Activated CD8-positive, alpha-beta memory T cell treated with anti-CD3 and anti-CD28 coated beads, Interleukin-2, amount 50 U/mL, for 48 hours (primary cell): ENCODE measurements around the gene TFF2.

ENCODE experiments used
- DNase-seq: peaks from one replicate; pipeline ENCODE4 v3.0.0-alpha.2; 2020

The TFF2 gene

GRCh38 chr21:42343963-42344510, 6.8 kb downstream of the TFF2 start:
- peak; percentile 10 for DNase-seq

DNA sequence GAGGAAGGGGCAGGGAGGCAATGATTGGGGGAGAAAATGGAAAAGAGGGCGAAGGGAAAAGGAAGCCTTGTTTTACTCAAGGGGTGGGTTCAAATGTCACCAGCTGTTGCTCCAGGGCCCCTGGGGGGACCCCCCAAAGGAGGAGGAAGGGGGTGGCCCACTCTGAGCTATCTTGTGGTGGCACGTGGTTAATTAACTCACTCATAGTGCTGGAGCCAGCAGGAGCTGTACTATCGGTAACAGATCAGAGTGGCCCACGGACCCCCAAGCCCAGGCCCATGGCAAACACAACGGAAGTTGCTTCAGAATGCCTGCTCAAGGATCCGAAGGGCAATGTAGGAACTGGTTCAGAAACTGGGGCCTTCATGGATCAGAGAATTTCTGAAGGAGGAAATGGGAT, 7.2 kb downstream of the TFF2 start:
- peak; percentile 43 for DNase-seq

GRCh38 chr21:42343101-42343500, 7.7 kb downstream of the TFF2 start:
- DNase-seq, result peak; percentile 41

DNA sequence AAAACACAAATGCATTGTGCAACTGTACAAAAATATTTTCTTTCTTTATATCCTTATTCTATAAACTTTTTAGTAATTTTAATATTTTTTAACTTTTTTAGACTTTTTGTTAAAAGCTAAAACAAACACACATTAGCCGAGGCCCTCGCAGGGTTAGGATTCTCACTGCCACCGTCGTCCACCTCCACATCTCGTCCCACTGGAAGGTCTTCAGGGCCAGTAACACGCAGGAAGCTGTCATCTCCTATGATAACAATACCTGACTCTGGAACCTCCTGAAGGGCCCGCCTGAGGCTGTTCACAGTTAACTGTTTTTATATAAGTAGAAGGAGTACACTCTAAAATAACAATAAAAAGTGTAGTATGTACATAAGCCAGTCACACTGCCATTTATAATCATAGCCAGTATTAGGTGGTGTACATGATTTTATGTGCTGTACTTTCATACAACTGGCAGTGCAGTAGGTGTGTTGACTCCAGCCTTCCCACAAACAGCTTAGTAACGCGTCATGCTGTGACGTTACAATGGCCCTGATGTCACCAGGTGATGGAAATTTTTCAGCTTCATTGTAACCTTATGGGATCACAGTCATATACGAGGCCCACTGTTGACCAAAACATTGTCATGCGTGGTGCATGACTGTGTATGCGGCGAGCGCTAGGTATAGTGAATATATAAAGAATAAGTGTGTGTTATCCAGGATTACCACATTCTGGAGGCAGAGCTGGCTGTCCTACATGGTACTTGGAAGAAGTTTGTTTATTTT, 8.8 kb downstream of the TFF2 start:
- DNase-seq, result peak; percentile 34

GRCh38 chr21:42340187-42341050, 10.4 kb downstream of the TFF2 start:
- peak; percentile 40 for DNase-seq

DNA sequence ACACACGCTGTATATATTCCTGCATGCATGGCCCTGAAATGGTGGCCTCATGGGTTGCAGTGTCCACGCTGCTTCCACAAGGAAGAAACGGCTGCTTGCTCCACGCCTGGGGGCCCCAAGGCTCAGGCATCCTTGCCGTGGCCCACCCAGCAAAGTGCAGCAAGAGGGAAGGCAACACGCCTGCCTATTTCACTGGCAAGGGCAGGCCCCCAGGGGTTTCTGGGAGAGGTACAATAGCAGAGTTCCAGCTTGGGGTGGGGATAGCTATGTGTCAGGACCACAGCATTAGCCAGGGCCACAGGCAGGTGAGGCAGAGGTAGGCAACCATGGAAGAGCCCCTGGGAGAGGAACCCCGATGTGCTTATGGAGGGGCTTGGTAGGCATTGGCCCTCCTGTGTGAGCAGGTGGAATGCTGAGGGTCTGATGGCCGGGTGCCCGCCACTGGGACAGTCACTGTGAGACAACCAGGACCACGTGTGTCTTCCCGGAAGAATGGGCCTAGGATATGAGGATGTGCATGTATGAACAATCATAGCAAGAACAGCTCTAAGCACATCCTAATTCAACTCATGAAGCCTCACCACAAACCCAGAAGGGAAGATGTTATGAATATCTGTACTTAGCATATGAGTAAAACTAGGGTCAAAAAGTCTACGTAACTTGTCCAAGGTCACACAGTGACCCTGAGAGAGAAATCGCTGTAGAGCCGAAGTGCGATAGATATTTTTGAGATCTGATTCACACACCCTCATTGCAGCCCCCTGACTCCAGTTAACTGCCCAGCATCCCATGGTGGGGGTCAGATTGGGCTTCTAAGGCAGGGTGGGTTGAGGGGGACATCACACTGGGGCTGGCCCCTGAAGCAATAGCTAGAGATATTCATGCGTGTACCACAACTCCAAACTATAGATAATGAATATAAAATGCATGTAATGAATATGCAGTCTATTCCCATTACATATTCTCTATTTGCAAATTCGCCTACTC, 11.8 kb downstream of the TFF2 start:
- peak; percentile 55 for DNase-seq

GRCh38 chr21:42337830-42338728, 12.7 kb downstream of the TFF2 start:
- DNase-seq, result peak; percentile 88

DNA sequence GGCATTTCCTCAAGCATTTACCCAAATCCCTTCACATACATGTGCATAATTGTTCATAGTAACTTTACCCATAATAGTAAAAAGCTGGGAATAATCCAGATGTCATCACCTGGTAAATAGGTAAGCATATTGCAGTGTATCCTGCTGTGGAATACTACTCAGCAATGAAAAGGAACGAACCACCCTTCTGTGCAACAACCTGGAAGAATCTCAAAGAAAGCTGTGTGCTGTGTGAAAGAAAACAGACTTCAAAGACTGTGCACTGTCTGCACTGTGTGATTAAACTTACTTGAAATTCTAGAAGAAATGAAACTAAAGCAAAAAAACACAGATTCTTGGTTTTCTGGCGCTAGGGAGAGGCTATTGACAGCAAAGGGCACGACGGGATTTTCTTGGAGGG, 13.5 kb downstream of the TFF2 start:
- DNase-seq, result peak; percentile 3

GRCh38 chr21:42336054-42336453, 14.7 kb downstream of the TFF2 start:
- DNase-seq, result peak; percentile 40

DNA sequence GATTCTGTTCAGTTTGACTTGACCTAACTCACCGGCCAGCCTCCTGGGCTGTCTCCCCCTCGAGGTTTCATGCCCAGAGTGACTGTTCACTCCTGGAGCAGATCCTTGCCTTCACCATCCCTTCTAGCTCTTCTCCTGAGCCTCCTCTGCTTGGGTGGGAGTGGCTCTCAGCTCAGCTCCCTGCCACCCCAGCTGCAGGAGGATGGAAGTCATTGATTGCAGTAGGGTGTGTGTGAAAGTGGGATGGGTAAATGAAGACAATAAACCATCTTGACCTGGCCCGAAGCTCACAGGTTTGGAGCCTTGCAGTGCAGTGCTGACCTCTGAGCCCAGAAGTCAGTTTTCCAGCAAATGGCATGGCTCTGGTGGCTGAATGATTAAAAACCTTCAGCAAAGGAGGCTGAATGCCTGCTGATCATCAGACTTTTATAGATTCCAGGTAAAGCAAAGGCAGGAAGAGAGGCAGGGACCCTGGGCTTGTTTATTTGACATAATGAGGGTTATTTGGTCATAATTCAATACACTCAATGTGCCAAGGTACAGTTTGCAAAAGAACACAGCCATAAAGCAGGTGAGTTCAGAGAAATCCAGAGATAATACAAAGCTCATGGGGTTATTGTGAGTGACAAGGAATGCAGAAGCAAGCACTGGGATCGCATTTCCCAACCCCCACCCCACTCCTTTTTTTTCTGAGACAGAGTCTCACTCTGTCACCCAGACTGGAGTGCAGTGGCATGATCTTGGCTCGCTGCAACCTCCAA, 18.1 kb downstream of the TFF2 start:
- peak; percentile 20 for DNase-seq

GRCh38 chr21:42331660-42332059, 19.1 kb downstream of the TFF2 start:
- DNase-seq, result no peak

GRCh38 chr21:42330380-42331371, 20.1 kb downstream of the TFF2 start:
- peak; percentile 1 for DNase-seq

- DNase-seq, result peak; percentile 10
Observed at GRCh38 chr21:42324896-42325295, 25.9 kb downstream of the TFF2 start.

DNA sequence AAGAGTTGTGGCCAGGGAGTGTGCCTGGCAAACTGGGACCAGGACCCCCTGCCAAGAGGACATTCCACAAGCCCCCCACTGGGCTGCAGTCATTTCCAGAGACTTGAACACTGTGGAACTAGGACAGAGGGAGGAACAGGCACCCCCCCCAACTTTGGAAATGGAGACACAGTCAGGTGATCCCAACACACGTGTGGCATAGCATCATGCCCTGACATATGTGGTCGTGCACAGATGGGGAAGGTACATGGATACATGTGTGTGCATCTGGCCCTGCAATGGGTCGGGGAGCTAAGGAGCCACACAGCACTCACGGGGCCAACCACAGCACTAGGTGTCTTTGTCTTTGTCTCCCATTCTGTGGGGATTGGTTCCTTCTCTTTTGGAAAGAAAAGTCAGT, 28.9 kb downstream of the TFF2 start:
- peak; percentile 28 for DNase-seq

DNA sequence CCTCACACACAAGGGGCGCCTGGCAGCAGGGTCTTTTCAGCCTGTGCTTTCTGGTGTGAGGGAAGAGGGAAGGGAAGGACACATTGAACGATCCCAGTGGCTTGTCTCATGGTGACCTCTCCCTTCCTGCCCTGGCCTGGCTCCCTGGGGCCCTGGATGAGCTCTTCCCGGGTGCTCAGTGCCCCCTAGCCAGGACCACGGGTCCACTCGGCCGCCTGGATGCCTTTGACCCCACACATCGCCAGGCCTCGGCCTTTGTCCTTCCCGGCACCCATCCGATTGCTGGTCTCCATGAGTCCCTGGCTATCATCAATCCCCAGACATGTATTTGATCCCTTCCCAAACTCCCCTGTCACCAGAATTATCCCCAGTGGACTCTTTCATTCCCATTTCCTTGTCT, 29.6 kb downstream of the TFF2 start:
- no peak for DNase-seq

GRCh38 chr21:42320791-42321190, 30.0 kb downstream of the TFF2 start:
- DNase-seq, result peak; percentile 35

DNA sequence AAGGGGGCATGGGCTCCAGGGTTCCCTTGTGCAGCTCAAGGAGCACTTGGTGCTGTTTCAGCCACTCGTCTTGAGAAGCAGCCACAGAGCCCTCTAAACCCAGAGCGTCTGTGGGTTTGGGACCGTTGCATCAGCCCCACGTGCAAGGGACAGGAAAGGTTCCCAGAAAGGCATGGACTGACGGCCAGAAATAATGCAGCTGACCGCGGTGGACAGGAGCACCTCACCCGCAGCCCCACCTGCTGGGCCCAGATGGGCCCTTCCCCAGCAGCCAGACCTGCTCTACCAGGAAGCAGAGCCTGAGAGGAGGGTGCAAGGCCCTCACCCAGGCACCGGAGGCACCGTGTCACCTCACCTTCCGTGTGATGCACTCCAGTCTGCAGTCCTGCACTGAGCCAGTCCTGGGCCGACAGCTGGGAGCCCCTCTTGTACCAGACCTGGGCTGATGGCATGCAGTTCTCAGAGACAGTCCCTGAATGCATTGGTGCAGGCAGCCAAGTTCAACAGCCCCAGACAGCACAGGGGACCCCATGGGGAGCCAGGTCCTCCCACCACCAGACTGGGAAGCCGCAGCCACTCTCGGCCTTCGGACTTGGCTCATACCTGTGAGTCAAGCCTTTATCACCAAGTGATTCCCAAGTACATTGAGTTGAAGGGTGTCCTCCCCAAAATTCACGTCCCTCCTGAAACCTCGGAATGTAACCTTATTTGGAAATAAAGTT, 30.8 kb downstream of the TFF2 start:
- peak; percentile 49 for DNase-seq

- peak; percentile 47 for DNase-seq
Observed at GRCh38 chr21:42319376-42319775, 31.4 kb downstream of the TFF2 start.
